ENCODE data around the gene SCN2B. TPM values are rescaled to one million over a fixed set of nuclear protein-coding genes. Genes with fewer than 3 reads are reported as not detected.

The SCN2B gene
- total RNA-seq, 1 donor = not detected

GRCh38 chr11:118164885-118165284 is 11.6 kb downstream of the SCN2B start:
- no peak for DNase-seq (ENCODE audit: low read depth)
- TF ChIP-seq, protein P1, sequence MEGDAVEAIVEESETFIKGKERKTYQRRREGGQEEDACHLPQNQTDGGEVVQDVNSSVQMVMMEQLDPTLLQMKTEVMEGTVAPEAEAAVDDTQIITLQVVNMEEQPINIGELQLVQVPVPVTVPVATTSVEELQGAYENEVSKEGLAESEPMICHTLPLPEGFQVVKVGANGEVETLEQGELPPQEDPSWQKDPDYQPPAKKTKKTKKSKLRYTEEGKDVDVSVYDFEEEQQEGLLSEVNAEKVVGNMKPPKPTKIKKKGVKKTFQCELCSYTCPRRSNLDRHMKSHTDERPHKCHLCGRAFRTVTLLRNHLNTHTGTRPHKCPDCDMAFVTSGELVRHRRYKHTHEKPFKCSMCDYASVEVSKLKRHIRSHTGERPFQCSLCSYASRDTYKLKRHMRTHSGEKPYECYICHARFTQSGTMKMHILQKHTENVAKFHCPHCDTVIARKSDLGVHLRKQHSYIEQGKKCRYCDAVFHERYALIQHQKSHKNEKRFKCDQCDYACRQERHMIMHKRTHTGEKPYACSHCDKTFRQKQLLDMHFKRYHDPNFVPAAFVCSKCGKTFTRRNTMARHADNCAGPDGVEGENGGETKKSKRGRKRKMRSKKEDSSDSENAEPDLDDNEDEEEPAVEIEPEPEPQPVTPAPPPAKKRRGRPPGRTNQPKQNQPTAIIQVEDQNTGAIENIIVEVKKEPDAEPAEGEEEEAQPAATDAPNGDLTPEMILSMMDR (IDR thresholded peaks at IDR 0.05; ENCODE audit: insufficient read depth, low read length) = no peak
- no peak overlapping the region for H3K4me3 ChIP-seq (ENCODE audit: low read depth, low read length)

DNA sequence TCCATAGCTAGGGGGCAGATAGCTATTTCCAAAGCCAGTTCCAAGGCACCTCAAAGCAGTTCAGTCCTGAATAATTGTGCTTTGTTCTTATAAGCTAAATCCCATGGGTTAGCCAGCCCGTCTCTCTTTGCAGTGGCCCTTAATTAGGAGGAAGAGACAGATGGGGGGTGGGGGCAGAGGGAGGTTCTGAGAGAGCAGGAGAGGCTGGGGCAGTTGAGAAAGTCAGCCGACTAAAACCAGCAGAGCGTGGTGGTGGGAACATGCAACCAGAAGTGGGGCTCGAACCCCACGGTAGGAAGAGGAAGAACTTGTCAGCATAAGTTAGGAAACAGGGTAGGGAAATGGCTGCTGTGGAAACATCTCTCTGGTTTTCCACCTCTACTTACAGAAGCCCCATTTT is 12.9 kb downstream of the SCN2B start:
- TF ChIP-seq, protein P1 (IDR thresholded peaks at IDR 0.05; ENCODE audit: insufficient read depth, low read length) = no peak
- DNase-seq (ENCODE audit: low read depth) = no peak
- no peak overlapping the region for H3K4me3 ChIP-seq (ENCODE audit: low read depth, low read length)

DNA sequence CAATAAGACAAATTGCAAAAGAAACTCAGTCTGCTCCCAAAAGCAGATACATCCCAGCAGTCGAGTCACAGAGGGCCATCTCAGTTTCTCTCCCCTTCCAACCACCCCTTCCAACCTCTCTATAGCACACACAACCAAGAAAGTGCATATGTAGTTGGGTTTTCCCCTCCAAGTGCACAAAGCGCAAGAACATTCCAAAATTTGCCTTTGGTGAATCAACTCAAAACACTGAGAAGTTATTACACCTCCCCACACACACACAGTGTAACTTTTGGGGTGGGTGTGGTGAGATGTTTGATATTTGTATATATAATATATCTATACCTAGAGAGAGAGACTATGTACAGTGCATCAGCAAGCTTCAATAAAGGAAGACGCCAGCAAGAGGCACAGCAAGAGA is 13.6 kb downstream of the SCN2B start:
- no peak overlapping the region for H3K4me3 ChIP-seq (ENCODE audit: low read depth, low read length)
- no peak for DNase-seq (ENCODE audit: low read depth)
- TF ChIP-seq, protein P1 (IDR thresholded peaks at IDR 0.05; ENCODE audit: insufficient read depth, low read length) = no peak

DNA sequence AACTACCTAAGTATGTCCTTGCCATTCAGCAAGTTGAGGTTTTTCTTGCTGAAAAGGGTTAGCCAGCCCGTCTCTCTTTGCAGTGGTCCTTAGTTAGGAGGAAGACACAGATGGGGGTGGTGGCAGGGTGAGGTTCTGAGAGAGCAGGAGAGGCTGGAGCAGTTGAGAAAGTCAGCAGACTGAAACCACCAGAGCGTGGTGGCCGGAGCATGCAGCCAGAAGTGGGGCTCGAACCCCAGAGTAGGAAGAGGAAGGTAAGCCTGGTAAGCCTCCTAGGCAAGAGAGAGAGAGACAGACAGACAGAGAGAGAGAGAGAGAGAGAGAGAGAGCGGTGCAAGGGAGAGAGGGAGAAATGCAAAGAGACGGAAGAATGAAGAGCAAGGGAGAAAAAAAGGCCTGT is 14.7 kb downstream of the SCN2B start:
- DNase-seq (ENCODE audit: low read depth) = no peak
- TF ChIP-seq, protein P1 (IDR thresholded peaks at IDR 0.05; ENCODE audit: insufficient read depth, low read length) = no peak
- no peak overlapping the region for H3K4me3 ChIP-seq (ENCODE audit: low read depth, low read length)

- TF ChIP-seq, protein P1 (IDR thresholded peaks at IDR 0.05; ENCODE audit: insufficient read depth, low read length) = no peak
- H3K4me3 ChIP-seq (ENCODE audit: low read depth, low read length) = no peak overlapping the region
These were observed 19.1 kb downstream of the SCN2B start for GRCh38 chr11:118157186-118157895.

DNA sequence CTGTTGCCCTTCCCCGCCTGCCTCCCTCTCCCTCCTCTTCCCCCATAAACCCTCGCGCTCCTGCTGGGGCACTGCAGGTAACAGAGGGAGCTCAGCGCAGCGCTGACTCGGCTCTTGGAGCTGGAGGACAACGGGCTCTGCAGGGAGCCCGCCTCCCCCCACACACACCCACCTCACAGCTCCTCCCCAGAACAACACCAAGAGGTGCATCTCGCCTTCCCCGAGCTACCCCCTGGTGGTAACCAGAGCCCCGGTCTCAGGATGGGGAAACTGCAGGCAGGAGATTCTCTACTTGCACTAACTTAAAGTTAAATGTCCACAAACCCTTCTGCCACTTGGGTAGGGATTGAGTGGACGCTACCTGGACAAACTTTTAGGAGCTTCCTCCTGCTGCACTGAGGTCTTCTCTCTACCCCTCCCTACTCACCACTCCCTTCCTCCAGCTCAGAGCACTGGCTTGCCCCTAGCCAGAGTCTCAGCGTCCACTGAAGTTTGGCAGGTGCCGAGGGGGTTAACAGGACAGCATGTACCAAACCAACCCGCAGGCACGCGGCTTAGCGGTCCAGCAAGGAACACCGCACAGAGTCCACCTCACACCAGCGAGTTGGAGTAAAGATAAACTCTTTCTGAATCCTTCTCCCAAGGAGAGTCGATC is 19.8 kb downstream of the SCN2B start:
- no peak for DNase-seq (ENCODE audit: low read depth)
- H3K4me3 ChIP-seq (ENCODE audit: low read depth, low read length) = no peak overlapping the region
- TF ChIP-seq, protein P1 (IDR thresholded peaks at IDR 0.05; ENCODE audit: insufficient read depth, low read length) = no peak

More at GRCh38 chr11:118157186-118157895, 19.1 kb downstream of the SCN2B start:
- no peak for DNase-seq (ENCODE audit: low read depth)

Measured in fibroblast of the aortic adventitia (primary cell).